Measurements from ENCODE around the gene IFNGR1.
"Not testable (repeated sequence)": the region's sequence is repeated elsewhere in the genome, so short reads cannot be mapped to it uniquely, and the experiment has no call there.

Gene IFNGR1

DNA sequence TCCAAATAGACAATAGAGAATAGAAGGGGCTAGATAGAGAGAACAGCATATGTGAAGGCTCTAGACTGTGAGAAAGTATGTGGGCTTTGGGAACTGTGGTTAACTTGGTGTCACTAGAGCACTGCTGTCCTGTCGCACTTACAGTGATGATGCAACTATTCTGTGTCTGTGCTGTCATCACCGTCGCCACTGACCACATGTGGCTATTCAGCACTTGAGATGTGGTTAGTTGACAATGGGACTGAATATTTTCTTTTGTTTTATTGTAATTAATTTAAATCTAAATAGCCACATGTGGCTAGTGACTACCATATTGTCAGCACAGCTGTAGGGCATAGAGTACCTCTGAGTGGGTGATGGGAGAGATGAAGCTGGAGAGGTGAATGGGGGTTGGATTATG, 39.0 kb upstream of the IFNGR1 start:
- no peaks in the 10 kb centered on the region for H3K27me3 ChIP-seq (replicated peaks; ENCODE audit: insufficient read depth, low read length)
- H3K9ac ChIP-seq (ENCODE audit: low read length), result no peak overlapping the region
- no peaks in the 10 kb centered on the region for H3K36me3 ChIP-seq (replicated peaks; ENCODE audit: insufficient read depth, low read length)
- H3K4me1 ChIP-seq (ENCODE audit: low read length), result no peaks in the 10 kb centered on the region
- H4K20me1 ChIP-seq (ENCODE audit: insufficient read depth, low read length), result no peaks in the 10 kb centered on the region
- TF ChIP-seq EZH2phosphoT487 (IDR thresholded peaks at IDR 0.05; ENCODE audit: low read length), result no peak
- H3K4me2 ChIP-seq (ENCODE audit: low read depth, low read length), result no peak overlapping the region
- H2AFZ ChIP-seq (ENCODE audit: low read length), result no peak overlapping the region
- H3K9me3 ChIP-seq (replicated peaks; ENCODE audit: insufficient read depth, low read length), result no peaks in the 10 kb centered on the region
- DNase-seq, result no peak
- H3K27ac ChIP-seq (ENCODE audit: low read length), result no peak overlapping the region
- no peak overlapping the region for H3K4me3 ChIP-seq (ENCODE audit: low read length)
- H3F3A ChIP-seq (ENCODE audit: insufficient read depth, low read length), result no peaks in the 10 kb centered on the region
- H3K79me2 ChIP-seq (ENCODE audit: low read length), result no peaks in the 10 kb centered on the region
- no peaks in the 10 kb centered on the region for H3K9me2 ChIP-seq (replicated peaks; ENCODE audit: insufficient read depth, low read length)

DNA sequence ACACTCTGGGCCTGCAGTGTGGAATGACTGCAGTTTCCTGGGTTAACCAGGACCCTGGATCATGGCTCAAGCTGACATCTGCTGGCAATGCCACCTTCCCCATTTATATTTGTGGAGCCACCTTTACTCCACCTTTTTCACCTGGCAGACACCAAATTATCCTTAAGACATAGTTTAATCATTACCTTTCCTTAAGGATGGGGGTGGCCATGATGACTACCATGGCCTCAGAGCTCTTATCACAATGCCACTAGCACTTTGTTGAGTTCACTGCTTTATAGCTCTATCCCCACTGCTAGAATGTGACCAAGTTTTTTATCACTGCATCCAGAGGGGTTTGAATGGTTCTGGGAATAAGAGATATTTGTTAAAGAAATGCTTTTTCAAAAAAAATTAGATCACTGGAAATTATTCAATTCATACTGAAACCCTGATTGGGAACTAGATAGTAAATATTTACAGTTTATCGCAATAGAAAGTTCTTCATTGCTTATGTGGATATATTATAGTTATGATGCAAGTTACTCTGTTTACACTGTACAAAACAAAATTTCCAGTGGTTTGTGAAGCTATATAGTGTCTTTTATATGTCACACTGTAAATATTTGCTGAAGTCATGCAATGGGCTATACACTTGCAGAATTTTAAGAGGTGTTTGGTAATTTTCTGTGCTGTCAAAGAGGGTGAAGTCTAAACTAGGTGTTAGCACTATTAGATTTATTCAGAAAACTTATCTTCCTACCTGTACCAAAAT, 37.3 kb upstream of the IFNGR1 start:
- no peaks in the 10 kb centered on the region for H4K20me1 ChIP-seq (ENCODE audit: insufficient read depth, low read length)
- no peak overlapping the region for H3K4me3 ChIP-seq (ENCODE audit: low read length)
- no peak overlapping the region for H3K9ac ChIP-seq (ENCODE audit: low read length)
- no peaks in the 10 kb centered on the region for H3K27me3 ChIP-seq (replicated peaks; ENCODE audit: insufficient read depth, low read length)
- TF ChIP-seq EZH2phosphoT487 (IDR thresholded peaks at IDR 0.05; ENCODE audit: low read length) (no peak), EZH2 (optimal IDR thresholded peaks at IDR 0.05; ENCODE audit: low read depth, low read length) (no peak)
- TF ChIP-seq, protein P1, sequence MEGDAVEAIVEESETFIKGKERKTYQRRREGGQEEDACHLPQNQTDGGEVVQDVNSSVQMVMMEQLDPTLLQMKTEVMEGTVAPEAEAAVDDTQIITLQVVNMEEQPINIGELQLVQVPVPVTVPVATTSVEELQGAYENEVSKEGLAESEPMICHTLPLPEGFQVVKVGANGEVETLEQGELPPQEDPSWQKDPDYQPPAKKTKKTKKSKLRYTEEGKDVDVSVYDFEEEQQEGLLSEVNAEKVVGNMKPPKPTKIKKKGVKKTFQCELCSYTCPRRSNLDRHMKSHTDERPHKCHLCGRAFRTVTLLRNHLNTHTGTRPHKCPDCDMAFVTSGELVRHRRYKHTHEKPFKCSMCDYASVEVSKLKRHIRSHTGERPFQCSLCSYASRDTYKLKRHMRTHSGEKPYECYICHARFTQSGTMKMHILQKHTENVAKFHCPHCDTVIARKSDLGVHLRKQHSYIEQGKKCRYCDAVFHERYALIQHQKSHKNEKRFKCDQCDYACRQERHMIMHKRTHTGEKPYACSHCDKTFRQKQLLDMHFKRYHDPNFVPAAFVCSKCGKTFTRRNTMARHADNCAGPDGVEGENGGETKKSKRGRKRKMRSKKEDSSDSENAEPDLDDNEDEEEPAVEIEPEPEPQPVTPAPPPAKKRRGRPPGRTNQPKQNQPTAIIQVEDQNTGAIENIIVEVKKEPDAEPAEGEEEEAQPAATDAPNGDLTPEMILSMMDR (IDR thresholded peaks at IDR 0.05; ENCODE audit: low read length), result no peak
- no peak for DNase-seq
- H3K79me2 ChIP-seq (ENCODE audit: low read length), result no peaks in the 10 kb centered on the region
- H2AFZ ChIP-seq (ENCODE audit: low read length), result no peak overlapping the region
- H3K4me1 ChIP-seq (ENCODE audit: low read length), result no peaks in the 10 kb centered on the region
- no peaks in the 10 kb centered on the region for H3K36me3 ChIP-seq (replicated peaks; ENCODE audit: insufficient read depth, low read length)
- H3K9me2 ChIP-seq (replicated peaks; ENCODE audit: insufficient read depth, low read length), result no peaks in the 10 kb centered on the region
- H3K27ac ChIP-seq (ENCODE audit: low read length), result no peak overlapping the region
- H3F3A ChIP-seq (ENCODE audit: insufficient read depth, low read length), result no peaks in the 10 kb centered on the region
- H3K4me2 ChIP-seq (ENCODE audit: low read depth, low read length), result no peak overlapping the region
- H3K9me3 ChIP-seq (replicated peaks; ENCODE audit: insufficient read depth, low read length), result no peaks in the 10 kb centered on the region

DNA sequence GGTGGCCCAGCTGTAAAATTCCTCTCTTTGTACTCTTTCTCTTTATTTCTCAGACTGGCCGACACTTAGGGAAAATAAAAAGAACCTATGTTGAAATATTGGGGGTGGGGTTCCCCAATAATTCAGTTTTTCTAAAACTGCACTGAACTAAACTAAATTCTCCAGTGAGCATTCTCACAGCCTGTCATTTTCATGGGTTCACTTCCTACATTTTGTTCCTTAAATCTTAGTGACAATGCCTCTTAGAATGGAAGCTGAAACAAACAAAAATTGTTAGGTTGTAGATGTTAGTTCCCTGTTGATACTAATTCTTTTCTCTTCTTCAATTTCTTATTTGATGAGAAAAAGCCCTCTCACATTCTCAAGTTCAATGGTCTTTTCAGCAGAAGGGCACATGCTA, 35.8 kb upstream of the IFNGR1 start:
- H3K4me3 ChIP-seq (ENCODE audit: low read length), result no peak overlapping the region
- no peaks in the 10 kb centered on the region for H3K79me2 ChIP-seq (ENCODE audit: low read length)
- H3K9me2 ChIP-seq (replicated peaks; ENCODE audit: insufficient read depth, low read length), result no peaks in the 10 kb centered on the region
- no peaks in the 10 kb centered on the region for H3K36me3 ChIP-seq (replicated peaks; ENCODE audit: insufficient read depth, low read length)
- no peak overlapping the region for H2AFZ ChIP-seq (ENCODE audit: low read length)
- no peak overlapping the region for H3K27ac ChIP-seq (ENCODE audit: low read length)
- no peaks in the 10 kb centered on the region for H4K20me1 ChIP-seq (ENCODE audit: insufficient read depth, low read length)
- H3K9ac ChIP-seq (ENCODE audit: low read length), result no peak overlapping the region
- no peaks in the 10 kb centered on the region for H3K9me3 ChIP-seq (replicated peaks; ENCODE audit: insufficient read depth, low read length)
- no peak for DNase-seq
- no peaks in the 10 kb centered on the region for H3F3A ChIP-seq (ENCODE audit: insufficient read depth, low read length)
- TF ChIP-seq EZH2phosphoT487 (IDR thresholded peaks at IDR 0.05; ENCODE audit: low read length) (no peak), EZH2 (optimal IDR thresholded peaks at IDR 0.05; ENCODE audit: low read depth, low read length) (no peak)
- TF ChIP-seq, protein P1 (IDR thresholded peaks at IDR 0.05; ENCODE audit: low read length), result no peak
- no peaks in the 10 kb centered on the region for H3K27me3 ChIP-seq (replicated peaks; ENCODE audit: insufficient read depth, low read length)
- H3K4me1 ChIP-seq (ENCODE audit: low read length), result no peaks in the 10 kb centered on the region
- H3K4me2 ChIP-seq (ENCODE audit: low read depth, low read length), result no peak overlapping the region

DNA sequence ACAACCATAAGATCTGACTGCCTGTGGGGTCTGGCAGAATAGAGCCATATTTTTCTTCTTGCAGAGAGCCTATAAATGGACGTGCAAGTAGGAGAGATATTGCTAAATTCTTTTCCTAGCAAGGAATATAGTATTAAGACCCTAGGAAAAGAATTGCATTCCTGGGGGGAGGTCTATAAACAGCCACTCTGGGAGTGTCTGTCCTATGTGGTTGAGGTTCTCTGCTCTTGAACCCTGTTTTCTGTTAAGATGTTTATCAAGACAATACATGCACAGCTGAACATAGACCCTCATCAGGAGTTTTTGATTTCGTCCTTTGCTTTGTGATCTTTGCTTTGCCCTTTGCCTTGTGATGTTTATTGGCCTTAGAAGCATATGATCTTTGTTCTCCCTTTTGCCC, 35.2 kb upstream of the IFNGR1 start:
- not testable (repeated sequence) for H3K4me3 ChIP-seq (ENCODE audit: low read length); H3K9ac ChIP-seq (ENCODE audit: low read length); H3K4me1 ChIP-seq (ENCODE audit: low read length); H3K9me2 ChIP-seq (replicated peaks; ENCODE audit: insufficient read depth, low read length); H2AFZ ChIP-seq (ENCODE audit: low read length); H3F3A ChIP-seq (ENCODE audit: insufficient read depth, low read length); H3K27me3 ChIP-seq (replicated peaks; ENCODE audit: insufficient read depth, low read length); DNase-seq; H3K27ac ChIP-seq (ENCODE audit: low read length); H4K20me1 ChIP-seq (ENCODE audit: insufficient read depth, low read length); H3K36me3 ChIP-seq (replicated peaks; ENCODE audit: insufficient read depth, low read length); H3K79me2 ChIP-seq (ENCODE audit: low read length); H3K4me2 ChIP-seq (ENCODE audit: low read depth, low read length); H3K9me3 ChIP-seq (replicated peaks; ENCODE audit: insufficient read depth, low read length)
